Transverse colon (tissue), 4 donors: Measurements from ENCODE around the gene CDK18.

Experiments
- EP300 ChIP-seq: sonication (generic); formaldehyde crosslinking; IDR thresholded peaks from one replicate; pipeline ENCODE4 v1.6.1; 2017; ENCODE audit warnings: antibody characterized with exemption, low read depth
- POLR2AphosphoS5 ChIP-seq, 3 donors: sonication (generic); formaldehyde crosslinking; IDR thresholded peaks; one replicate each; pipeline ENCODE4 v1.6.1; 2016; ENCODE audit warnings: antibody characterized with exemption in 3 of 3
- TF ChIP-seq, protein P1 (sequence below), 5 experiments: fragments of 200-600 bp in 3 of 5; fragments of 450-650 bp in 2 of 5; sonication (generic) in 3 of 5; IDR thresholded peaks; 1 replicate in 2 of 5; 2 replicates in 3 of 5; pipeline ENCODE4 v1.5.1; 2016 to 2017; ENCODE audit warnings: antibody characterized with exemption in 5 of 5, inconsistent platforms in 3 of 5, mild to moderate bottlenecking in 2 of 5, moderate library complexity in 1 of 5

DNA sequence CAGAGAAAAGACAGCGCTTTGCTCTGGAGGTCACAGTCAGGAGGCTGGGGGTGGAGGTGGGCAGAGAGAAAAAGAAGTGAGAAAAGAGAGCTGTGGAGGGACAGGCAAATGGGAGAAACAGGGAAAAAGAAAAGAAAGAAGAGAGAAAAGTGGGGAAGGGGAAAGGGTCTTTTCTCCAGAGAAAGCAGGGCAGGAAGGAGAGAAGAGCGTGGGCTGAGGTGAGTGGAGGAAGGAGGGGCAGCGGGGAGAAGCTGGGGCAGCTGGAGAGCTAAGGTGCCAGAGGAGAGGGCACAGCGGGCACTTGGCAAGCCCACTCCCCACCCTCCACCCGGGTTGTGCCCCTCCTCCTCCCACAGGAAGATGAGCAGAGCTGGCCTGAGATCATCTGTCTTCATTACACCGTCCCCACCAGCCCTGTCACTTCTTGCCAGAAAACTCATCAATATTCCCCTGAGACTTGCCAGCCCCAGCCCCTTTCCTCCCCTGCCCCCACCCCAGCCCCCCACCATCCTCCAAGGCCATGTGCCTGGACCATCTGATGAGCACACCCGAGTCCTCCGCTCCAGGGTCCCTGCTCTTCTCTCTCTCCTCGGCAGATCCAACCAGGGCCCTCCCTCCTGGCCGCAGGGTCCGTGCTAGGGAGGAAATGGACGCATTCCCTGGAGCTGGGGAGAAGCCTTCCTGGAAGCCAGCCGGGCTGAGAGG lies 31.6 kb upstream of the CDK18 start:
- TF ChIP-seq, protein P1, sequence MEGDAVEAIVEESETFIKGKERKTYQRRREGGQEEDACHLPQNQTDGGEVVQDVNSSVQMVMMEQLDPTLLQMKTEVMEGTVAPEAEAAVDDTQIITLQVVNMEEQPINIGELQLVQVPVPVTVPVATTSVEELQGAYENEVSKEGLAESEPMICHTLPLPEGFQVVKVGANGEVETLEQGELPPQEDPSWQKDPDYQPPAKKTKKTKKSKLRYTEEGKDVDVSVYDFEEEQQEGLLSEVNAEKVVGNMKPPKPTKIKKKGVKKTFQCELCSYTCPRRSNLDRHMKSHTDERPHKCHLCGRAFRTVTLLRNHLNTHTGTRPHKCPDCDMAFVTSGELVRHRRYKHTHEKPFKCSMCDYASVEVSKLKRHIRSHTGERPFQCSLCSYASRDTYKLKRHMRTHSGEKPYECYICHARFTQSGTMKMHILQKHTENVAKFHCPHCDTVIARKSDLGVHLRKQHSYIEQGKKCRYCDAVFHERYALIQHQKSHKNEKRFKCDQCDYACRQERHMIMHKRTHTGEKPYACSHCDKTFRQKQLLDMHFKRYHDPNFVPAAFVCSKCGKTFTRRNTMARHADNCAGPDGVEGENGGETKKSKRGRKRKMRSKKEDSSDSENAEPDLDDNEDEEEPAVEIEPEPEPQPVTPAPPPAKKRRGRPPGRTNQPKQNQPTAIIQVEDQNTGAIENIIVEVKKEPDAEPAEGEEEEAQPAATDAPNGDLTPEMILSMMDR (IDR thresholded peaks at IDR 0.05), result no peak
- no peak for TF ChIP-seq POLR2AphosphoS5 (IDR thresholded peaks at IDR 0.05)
- TF ChIP-seq EP300, result no peak
